NCI-H2227 (cell line): ENCODE measurements around the gene ITIH3.

Experiments used
- DNase-seq: peaks from one replicate; lab custom pipeline; 2025; ENCODE audit not compliant: unreplicated experiment; lab: John Stamatoyannopoulos, UW

The ITIH3 gene

DNA sequence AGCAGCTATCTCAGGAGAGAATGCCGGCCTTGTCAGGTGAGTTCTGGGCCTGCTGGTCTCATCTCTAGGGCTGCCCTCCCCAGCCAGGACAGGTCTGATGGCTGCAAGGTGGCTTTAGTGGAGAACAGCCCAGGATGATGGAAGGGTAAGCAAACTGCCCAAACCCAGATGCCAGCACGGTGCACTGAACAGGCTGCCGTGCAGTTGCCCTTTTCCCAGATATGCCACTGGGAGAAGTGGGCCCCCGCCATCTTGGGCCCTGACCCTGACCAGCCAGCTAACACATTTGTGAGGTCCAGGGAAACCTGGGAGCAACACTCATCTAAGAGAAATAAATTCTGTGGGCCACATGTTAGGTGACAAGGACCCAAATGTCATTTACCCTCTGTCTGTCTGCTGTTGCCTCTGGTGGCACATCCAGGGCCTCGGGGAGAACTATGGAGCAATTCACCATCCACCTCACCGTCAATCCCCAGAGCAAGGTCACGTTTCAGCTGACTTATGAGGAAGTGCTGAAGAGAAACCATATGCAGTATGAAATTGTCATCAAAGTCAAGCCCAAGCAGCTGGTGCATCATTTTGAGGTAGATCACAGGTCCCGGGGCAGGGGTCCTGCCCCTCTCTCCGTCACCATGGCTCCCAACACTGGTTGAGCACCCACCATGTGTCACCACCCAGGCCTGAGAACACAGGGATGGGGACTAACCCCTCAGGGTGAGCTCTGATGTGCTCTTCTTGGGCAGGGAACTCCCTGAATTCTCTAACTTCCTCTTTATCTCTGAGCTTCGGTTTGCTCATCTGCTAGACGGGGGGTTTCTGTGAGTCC is 15.4 kb upstream of the ITIH3 start:
- DNase-seq: no peak

DNA sequence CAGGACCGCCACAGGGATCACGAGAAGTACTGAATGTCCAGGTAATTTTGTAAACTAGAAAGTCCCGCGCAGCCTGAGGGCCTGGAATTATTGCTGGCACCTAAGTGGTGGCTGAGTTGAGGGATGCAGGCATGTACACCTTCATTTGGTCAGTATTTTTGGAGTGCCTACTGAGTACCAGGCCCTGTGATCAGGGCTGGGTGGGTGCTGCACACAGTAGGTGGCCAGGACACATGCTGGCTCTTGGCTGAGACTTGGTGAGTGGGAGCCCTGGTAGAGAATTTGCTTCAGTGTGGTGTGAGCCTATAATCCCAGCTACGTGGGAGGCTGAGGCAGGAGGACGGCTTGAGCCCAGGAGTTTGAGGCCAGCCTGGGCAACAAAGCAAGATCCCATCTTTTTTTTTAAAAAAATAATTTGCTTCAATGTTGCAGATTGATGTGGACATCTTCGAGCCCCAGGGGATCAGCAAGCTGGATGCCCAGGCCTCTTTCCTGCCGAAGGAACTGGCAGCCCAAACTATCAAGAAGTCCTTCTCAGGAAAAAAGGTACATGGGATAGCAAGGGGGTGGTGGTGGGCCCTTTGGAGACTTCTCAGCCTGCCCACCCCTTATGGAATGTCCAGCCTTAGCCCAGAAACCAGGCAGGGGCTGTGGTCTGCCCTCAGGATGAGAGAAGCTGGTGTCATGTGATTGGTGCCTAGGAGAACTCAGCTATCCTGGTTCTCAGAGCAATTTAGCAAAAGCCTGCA is 14.6 kb upstream of the ITIH3 start:
- DNase-seq: no peak

DNA sequence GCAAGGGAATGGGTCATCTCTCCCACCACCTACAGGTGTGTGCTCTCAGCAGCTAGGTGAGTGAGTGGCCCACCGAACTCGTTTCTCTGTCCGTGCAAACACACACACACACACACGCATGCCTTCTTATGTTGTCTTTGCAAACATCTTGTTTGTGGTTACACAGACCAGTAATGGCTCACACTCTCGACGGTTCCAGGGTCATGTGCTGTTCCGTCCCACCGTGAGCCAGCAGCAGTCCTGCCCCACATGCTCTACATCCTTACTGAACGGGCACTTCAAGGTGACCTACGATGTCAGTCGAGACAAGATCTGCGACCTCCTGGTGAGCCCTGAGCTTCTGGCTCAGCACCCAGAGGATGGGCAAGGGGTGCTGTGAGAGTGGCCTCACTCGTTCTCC is 12.9 kb upstream of the ITIH3 start:
- DNase-seq: no peak

DNA sequence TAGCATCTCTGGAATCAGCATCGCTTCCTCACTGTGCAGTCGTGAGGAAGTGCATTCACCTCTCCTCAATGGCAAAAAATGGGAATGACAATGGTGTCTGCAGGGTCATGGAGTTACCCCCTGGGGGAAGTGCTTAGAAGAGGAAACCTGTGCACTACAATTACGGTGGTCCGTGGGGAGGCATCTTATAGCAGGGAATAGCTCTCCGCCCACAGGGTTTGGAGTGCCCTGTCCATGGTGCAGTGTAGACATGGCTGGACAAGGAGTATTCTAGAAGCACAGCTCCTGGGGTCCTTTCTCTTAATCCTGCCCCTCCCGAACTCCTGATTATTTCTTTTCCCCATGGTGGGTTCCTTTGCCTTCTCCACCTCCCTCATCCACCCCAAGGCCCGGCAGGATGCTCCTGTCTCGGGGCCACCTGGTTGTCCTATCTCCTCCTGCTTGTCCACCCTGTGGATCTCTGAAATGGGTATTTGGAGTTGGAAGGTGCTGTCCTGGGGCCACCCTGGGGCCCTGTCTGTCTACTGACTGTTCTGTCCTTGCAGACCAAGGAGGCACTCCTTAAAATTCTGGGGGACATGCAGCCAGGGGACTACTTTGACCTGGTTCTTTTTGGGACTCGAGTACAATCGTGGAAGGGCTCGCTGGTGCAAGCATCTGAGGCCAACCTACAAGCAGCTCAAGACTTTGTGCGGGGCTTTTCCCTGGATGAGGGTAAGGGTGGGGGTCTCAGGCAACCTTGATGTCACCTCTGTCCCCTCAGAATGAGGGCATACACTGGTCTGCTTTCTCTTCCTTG is 12.0 kb upstream of the ITIH3 start:
- DNase-seq: no peak

DNA sequence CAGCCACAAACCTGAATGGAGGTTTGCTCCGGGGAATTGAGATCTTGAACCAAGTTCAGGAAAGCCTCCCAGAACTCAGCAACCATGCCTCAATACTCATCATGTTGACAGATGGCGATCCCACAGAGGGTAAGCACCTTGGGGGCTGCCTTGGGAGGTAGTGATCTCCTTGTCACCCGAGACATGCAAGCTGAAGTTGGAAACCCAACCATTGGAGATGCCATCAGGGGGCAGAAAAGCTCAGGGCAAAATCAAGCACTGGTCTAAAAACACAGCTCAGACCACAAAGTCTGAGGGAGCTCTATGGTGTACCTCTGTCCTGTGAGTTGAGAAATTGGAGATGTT is 11.4 kb upstream of the ITIH3 start:
- DNase-seq: no peak

DNA sequence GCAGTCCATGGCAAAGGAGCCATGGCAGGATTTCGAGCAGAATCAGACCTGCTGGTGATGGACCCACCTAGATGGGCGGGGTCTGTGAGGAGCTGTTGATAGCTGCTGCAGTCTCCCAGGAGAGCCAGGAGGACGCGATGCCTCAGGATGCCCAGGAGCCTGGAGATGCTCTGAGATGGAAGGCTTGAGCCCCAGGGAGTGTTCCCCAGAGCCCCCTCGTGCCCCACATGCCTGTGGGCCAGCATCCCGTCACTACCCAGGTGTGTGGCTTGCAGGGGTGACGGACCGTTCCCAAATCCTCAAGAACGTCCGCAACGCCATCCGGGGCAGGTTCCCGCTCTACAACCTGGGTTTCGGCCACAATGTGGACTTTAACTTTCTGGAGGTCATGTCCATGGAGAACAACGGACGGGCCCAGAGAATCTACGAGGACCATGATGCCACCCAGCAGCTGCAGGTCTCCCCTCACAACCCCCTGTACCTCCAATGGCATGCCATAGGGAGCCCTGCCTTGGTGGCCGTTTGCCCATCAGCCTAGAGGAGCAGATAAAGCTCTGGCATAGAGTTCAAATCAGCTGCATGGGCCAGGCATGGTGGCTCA is 10.5 kb upstream of the ITIH3 start:
- no peak for DNase-seq

DNA sequence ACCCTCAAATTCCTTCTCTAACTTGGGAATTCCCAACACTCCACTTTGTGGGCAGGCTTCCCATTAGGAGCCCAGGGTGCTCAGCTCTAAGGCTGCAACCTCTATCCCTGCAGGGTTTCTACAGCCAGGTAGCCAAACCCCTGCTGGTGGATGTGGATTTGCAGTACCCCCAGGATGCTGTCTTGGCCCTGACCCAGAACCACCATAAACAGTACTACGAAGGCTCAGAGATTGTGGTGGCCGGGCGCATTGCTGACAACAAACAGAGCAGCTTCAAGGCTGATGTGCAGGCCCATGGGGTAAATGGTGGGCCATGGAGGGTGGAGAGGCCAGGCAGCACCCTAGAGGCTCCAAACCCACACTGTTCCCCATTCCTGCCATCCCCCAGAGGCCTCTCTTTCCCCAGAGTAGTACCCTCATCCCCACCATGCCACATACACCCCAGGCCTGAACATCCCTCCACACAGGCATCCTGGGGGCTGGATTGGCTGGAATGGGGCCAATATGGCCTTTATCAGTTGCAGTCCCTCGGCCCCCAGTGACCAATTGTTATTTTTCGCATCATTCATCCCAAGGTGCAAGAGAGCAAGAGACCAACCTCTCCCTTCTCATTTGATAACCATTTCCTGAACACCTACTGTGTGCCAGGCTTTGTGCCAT is 9.5 kb upstream of the ITIH3 start:
- no peak for DNase-seq

DNA sequence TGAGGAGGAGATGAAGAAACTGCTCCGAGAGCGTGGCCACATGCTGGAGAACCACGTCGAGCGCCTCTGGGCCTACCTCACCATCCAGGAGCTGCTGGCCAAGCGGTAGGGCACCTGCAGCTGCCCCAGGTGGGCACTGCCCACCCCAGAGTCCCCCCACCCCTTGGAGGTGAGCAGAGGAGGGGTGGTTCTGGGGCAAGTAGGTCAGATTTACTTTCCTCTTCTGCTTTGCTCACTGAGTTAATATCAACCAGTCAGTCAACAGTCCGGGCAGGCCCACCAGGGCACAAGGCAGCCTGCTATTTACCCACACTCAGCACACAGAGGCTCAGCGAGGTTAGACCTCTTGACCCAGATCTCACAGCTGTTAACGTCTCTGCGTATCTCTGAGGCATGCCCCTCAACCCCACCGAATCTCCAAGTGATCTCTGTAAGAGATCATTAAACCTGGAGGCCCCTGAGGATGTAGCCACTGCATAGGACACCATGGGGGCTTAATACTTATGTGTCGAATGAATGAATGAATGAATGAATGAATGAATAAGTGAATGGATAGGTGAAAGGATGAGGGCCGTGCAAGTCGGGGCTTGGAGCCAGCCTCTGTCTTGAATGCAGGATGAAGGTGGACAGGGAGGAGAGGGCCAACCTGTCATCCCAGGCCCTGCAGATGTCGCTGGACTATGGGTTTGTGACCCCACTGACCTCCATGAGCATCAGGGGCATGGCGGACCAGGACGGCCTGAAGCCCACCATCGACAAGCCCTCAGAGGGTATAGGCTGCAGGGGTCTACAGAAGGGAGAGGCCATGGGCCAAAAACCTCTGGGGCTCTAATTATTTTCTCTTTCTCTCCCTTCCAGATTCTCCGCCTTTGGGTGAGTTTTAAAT is 8.0 kb upstream of the ITIH3 start:
- no peak for DNase-seq

DNA sequence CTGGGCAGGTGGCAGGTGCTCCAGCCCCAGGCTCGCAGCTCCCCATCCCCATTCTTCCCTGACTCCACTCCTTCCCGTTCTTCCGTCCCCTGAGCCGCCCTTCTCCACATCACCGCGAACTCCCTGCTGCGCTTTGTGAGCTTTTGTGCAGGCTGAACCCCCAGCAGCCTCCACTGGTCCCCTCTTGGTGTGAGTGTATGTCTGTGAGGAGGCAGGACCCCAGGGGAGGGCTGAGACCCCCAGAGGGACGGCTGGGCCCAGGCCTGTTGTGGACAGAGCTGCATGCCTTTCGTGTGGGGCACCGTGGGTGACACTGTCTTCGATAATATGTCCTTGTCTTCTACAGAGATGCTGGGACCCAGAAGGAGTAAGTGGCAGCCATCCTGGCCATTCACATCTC is 7.3 kb upstream of the ITIH3 start:
- no peak for DNase-seq

DNA sequence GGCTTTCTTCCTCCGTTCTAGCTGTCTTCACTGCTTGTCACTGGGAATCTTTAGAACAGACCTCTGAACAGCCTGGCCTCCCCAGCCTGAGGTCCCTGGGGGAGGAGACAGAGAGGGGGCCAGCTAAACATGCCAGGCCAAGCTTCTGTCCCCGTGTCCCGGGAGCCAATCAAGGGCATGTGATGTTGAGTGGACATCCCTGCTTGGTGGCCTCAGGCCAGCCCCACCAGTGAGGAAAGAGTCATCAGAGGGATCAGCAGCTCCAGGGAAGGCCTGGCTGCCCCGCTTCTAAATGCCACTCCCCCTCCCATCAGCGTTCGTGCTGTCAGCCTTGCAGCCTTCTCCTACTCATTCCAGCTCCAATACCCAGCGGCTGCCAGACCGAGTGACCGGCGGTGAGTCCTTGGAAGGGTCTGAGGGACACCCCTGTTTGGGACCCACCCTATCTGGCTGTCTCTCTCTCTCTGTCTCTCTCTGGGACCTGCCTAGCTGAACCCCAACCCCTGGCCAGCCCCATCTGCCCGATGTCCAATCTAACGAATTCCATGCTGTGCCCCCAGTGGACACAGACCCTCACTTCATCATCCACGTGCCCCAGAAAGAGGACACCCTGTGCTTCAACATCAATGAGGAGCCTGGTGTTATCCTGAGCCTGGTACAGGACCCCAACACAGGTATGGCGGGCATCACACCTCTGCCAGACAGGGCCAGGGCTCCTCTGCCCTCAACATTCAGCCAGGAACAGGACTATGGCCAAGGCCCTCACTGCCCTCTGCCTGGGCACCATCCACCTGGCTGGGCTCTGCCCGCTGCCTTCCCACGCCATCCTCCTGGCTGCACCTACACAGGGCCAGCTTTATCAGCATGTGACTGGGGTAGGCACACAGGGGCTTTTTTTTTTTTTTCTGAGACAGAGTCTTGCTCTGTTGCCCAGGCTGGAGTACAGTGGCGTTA is 6.6 kb upstream of the ITIH3 start:
- no peak for DNase-seq

DNA sequence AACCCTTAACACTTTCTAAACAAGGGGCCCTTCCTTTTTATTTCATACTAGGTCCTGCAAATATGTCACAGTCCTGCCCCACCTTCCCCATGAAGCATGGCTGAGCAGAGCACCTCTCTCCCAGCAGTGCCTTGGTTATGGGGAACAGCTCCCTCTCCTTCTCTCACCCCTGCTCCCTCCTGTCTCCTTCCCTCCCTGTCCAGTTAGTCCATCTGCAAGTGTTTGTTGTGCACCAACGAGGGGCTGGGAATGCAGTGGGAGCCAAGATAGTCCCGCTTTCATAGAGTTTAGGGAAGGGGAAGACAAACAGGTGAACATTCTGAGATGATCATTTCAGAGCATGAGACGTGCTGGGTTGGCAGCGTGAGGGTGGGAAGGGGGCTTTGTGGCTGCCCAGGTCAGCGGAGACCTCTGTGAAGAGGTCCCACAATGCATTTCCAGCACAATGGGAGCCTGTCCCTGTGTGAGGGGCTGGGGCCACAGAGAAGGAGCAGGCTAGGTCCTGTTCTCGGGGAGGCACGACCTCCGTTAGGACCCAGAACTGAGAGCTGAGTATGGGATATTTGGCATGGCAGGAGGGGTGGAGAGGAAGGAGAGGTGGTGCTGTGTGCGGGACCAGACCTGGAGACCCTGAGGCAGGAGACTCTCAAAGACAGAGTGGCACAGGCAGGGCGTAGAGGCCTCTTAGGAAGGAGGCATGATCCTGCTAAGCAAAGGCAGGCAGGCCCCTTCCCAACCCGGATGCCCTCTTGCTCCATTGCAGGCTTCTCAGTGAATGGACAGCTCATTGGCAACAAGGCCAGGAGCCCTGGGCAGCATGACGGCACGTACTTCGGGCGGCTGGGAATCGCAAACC is 5.5 kb upstream of the ITIH3 start:
- DNase-seq: no peak

DNA sequence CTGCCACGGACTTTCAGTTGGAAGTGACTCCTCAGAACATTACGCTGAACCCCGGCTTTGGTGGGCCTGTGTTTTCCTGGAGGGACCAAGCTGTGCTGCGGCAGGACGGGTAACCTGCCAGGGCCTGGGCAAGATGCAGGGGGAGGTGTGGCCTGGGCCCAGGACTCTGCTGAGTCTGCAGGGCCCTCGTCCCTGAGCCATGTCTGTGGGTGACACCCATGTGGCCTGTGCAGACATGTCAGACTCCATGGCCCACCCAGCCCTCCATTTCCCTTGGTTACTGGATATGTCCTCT is 4.9 kb upstream of the ITIH3 start:
- DNase-seq: no peak

DNA sequence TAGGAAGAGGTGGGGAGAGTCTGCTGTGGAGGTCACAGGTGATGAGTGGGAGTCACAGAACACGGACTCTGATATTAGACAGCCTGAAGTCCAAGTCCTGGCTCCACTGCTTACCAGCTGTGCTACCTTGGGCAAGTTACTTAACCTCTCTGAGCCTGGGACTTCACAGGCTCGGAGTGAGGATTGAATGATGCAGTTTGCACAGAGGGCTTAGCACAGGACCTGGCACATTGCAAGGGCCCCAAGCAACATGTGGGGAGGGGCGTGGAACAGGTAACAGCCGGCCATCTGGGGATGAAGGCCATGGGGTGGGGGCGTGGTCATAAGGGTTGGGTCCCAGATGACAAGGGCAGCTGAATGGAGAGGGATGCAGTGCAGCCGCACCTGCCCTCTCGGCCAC is 4.3 kb upstream of the ITIH3 start:
- no peak for DNase-seq

DNA sequence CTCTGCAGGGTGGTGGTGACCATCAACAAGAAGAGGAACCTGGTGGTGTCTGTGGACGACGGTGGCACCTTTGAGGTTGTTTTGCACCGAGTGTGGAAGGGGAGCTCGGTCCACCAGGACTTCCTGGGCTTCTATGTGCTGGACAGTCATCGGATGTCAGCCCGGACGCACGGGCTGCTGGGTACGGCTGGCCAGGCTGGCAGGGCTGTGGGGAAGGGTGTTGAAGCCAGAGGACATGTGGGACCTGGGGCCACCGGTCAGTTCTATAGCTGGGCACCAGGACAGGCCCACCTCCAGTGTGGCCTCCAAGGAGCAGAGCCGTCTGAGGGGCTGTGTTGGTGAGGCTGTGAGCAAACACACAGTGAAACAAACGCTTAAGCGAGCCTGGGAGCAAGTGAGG is 3.9 kb upstream of the ITIH3 start:
- no peak for DNase-seq

DNA sequence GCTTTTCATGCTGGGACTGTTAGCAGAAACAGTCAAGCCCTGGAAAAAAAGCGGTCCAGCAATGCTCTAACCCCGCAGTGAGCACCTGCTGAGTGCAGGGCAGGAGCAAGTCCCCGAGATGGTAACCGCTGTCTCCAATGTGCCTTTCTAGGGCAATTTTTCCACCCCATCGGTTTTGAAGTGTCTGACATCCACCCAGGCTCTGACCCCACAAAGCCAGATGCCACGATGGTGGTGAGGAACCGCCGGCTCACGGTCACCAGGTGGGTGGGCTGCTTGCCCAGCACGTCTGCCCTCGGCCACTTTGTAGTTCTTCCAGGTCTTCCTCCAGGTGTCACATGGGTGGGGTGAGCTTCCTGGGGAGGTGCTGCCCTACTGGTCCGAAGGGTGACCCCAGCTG is 3.2 kb upstream of the ITIH3 start:
- no peak for DNase-seq

DNA sequence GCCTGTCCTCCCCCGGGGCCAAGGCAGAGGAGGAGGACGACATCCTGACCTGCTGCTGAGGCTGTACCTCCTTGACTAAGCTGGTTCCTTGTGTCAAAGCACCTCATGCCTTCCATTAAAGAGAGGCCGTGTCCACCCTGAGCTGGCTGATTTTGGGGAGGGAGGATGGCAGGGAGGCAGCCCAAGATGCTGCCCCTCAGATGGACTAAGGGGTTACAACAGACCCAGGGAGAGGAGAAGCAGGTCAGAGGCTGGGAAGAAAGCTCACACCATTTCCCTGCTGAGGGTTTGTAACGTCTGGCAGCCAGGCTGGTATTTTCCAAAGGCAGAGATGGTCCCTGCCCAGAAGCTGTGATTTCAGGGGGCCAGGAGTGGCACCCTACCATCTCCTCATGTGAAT is 2.7 kb upstream of the ITIH3 start:
- DNase-seq: no peak

DNA sequence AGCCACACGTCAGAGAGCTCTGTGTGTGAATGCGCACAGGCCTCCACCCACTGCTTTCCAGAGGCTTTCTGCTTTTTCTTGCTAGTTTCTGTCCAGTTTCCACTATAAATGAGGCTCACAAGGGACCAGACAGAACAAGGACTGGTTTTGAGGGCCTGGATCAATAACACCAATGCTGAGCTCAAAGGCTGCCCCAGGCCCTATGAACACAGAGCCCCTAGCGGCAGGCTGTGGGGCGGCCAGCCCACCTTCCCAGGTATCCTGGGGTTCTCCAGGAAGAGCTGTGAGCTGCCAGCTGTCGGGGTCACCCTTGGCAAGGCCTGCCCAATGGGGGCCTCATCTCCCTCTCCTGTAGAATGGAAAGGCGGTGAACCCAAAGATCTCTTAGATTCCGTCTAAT is 2.2 kb upstream of the ITIH3 start:
- DNase-seq: no peak
